GM12891 (cell line): Measurements from ENCODE around the gene CLDND1.

ENCODE experiments used
- PAX5 ChIP-seq: IDR thresholded peaks from 2 replicates; pipeline ENCODE4 v1.6.1; 2011; ENCODE audit warnings: low read length, moderate library complexity, mild to moderate bottlenecking; ENCODE audit not compliant: insufficient read depth, severe bottlenecking
- POLR2A ChIP-seq: IDR thresholded peaks from 2 replicates; pipeline ENCODE4 v1.6.1; 2011; ENCODE audit warnings: low read depth, low read length, control low read depth

DNA sequence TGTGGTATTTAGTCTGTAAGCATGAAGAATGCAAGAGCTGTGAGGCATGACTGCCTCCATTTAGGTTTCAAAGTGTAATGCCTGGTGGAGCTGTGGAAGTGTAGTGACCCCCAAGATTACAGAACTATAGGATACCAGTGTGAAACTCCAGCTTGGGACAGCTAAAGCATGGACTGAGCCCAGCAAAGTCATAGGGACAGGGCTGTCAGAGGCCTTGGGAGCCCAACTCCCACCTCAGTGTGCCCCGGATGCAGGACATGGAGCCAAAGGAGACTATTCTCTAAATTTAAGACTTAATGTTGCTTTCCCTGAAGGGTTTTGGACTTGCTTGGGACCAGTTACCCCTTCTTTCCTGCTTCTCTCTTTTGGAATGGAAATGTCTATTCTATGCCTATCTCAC, 19.9 kb upstream of the CLDND1 start:
- TF ChIP-seq POLR2A (no peak), PAX5 (no peak)
